Uterus (tissue), 2 donors: Measurements from ENCODE around the gene GSK3B.

Source experiments
- CTCF ChIP-seq, 4 experiments: fragments of 200-600 bp in 2 of 4; fragments of 450-650 bp in 2 of 4; sonication (generic) in 2 of 4; IDR thresholded peaks; one replicate each; pipeline ENCODE4 v1.5.1; 2016 to 2019; ENCODE audit warnings: antibody characterized with exemption in 4 of 4, mild to moderate bottlenecking in 2 of 4, moderate library complexity in 1 of 4
- POLR2A ChIP-seq, 2 donors: fragments of 450-650 bp; IDR thresholded peaks; one replicate each; pipeline ENCODE4 v1.6.1; 2016; ENCODE audit warnings: antibody characterized with exemption in 2 of 2, mild to moderate bottlenecking in 1 of 2, moderate library complexity in 1 of 2

GRCh38 chr3:120101624-120102023 lies 7.4 kb upstream of the GSK3B start:
- TF ChIP-seq POLR2A (IDR thresholded peaks at IDR 0.05), result no peak
- TF ChIP-seq CTCF (IDR thresholded peaks at IDR 0.05), result no peak
